ENCODE measurements around the gene KCNQ1. TPM values are rescaled to one million over a fixed set of nuclear protein-coding genes. Genes with fewer than 3 reads are reported as not detected.

Gene KCNQ1
- total RNA-seq, 1 experiment from 2014 or later = 2.3 TPM

GRCh38 chr11:2874963-2875362, 430.2 kb downstream of the KCNQ1 start:
- H2AFZ ChIP-seq (ENCODE audit: low read length) = no peak overlapping the region
- H3K4ac ChIP-seq (ENCODE audit: low read depth, low read length) = no peak overlapping the region
- Mint-ChIP-seq H3K36me3 (ENCODE audit: insufficient read depth in 1 of 3, low read depth in 3 of 3) (peaks cover 0 to 4% (median 4%) of the 10 kb centered on the region in 3 experiments; a peak in 3 of 7 replicates), H3K27me3 (ENCODE audit: low read depth) (peaks cover 99% of the 10 kb centered on the region), H3K4me3 (no peak overlapping the region), H3K4me1 (peaks cover 15 to 19% of the 10 kb centered on the region in 2 experiments), H3K9me3 (peaks cover 7 to 17% of the 10 kb centered on the region in 2 experiments), H3K27ac (no peak overlapping the region)
- no peak for TF ChIP-seq CTCF (conservative IDR thresholded peaks at IDR 0.05)
- H4K91ac ChIP-seq (ENCODE audit: insufficient read length, low read depth, low read length) = no peak overlapping the region
- H3K4me2 ChIP-seq (ENCODE audit: insufficient read depth, insufficient read length, low read length) = no peak overlapping the region
- no peak for DNase-seq
- H2AK5ac ChIP-seq (ENCODE audit: insufficient read length, low read length) = no peak overlapping the region
- H3K23me2 ChIP-seq (ENCODE audit: insufficient read length, low read depth, low read length, poor library complexity, severe bottlenecking) = no peaks in the 10 kb centered on the region
- no peak overlapping the region for H4K8ac ChIP-seq (replicated peaks; ENCODE audit: insufficient read length, low read depth, low read length)
- H4K20me1 ChIP-seq (ENCODE audit: control insufficient read depth, insufficient read depth, insufficient read length) = no peaks in the 10 kb centered on the region
- H2BK120ac ChIP-seq (ENCODE audit: low read depth, low read length, poor library complexity, severe bottlenecking) = no peak overlapping the region
- WGBS (ENCODE audit: extremely low coverage, insufficient read length, low lambda C conversion rate) = no CpG with 5 or more reads among the region's 10 CpGs
- no peak overlapping the region for H2BK12ac ChIP-seq (ENCODE audit: insufficient read length, low read depth, low read length)
- no peak overlapping the region for H2BK20ac ChIP-seq (ENCODE audit: low read depth, low read length, poor library complexity, severe bottlenecking)
- no peaks in the 10 kb centered on the region for H3K9me3 ChIP-seq (ENCODE audit: control insufficient read depth, low read depth, low read length)
- no peaks in the 10 kb centered on the region for H3K4me1 ChIP-seq (ENCODE audit: insufficient read depth, low read length)
- no peaks in the 10 kb centered on the region for H3K79me1 ChIP-seq (ENCODE audit: insufficient read depth, low read depth, low read length, poor library complexity, severe bottlenecking)
- H3K14ac ChIP-seq (ENCODE audit: insufficient read depth, low read length) = no peak overlapping the region
- no peak overlapping the region for H2BK15ac ChIP-seq (ENCODE audit: low read depth, low read length)
- H3K23ac ChIP-seq (ENCODE audit: insufficient read length, low read depth, low read length) = no peak overlapping the region
- H3T11ph ChIP-seq (ENCODE audit: low read length) = no peak overlapping the region
- no peak overlapping the region for H2BK5ac ChIP-seq (ENCODE audit: insufficient read length, low read length)
- H4K5ac ChIP-seq (ENCODE audit: insufficient read length, low read depth, low read length) = no peak overlapping the region
- H3K27ac ChIP-seq (ENCODE audit: insufficient read length, low read depth, low read length) = no peak overlapping the region
- H3K79me2 ChIP-seq (ENCODE audit: insufficient read depth, low read length) = no peaks in the 10 kb centered on the region
- H3K9ac ChIP-seq (ENCODE audit: extremely low read depth, insufficient read length, low read length) = no peak overlapping the region
- H3K56ac ChIP-seq (ENCODE audit: insufficient read length, low read depth, low read length) = no peak overlapping the region
- peaks cover 15% of the 10 kb centered on the region for H3K27me3 ChIP-seq (ENCODE audit: insufficient read depth, low read length)
- no peak overlapping the region for H3K18ac ChIP-seq (ENCODE audit: insufficient read length, low read depth, low read length)

Data from H9 (cell line).